Measurements from ENCODE around the gene WRAP53. TPM values are rescaled to one million over a fixed set of nuclear protein-coding genes. Genes with fewer than 3 reads are reported as not detected.

WRAP53 gene
- total and polyA plus RNA-seq, 2 donors (not counting 1 experiment from before 2014, with no cell fraction given): 13.1 to 18.2 TPM

GRCh38 chr17:7745748-7746470, 57.6 kb downstream of the WRAP53 start:
- H3K27ac Mint-ChIP-seq: no peak overlapping the region
- peaks cover 25% of the 10 kb centered on the region for H3K27me3 Mint-ChIP-seq
- Histone ChIP-seq H3K9me3 (ENCODE audit: control extremely low read depth in 1 of 3, control insufficient read depth in 2 of 3, insufficient read depth in 1 of 3, low read length in 2 of 3) (peaks cover 0 to 3% (median 0%) of the 10 kb centered on the region in 3 donors), H3K27me3 (replicated peaks in 1 of 4; ENCODE audit: control extremely low read depth in 1 of 4, control insufficient read depth in 3 of 4, insufficient read depth in 4 of 4, low read length in 3 of 4) (no peaks in the 10 kb centered on the region), H3K79me2 (ENCODE audit: control insufficient read depth, insufficient read depth, low read length) (no peaks in the 10 kb centered on the region), H3K9ac (ENCODE audit: low read length) (no peak overlapping the region), H2AFZ (ENCODE audit: insufficient read depth, low read depth, low read length, poor library complexity, severe bottlenecking) (no peak overlapping the region), H3K4me2 (replicated peaks; ENCODE audit: low read depth, low read length, poor library complexity, severe bottlenecking) (no peak overlapping the region), H3K4me1 (ENCODE audit: control insufficient read depth in 2 of 2, insufficient read depth in 2 of 2, low read length in 2 of 2) (no peaks in the 10 kb centered on the region), H3K36me3 (replicated peaks in 1 of 2; ENCODE audit: control extremely low read depth in 1 of 2, control insufficient read depth in 1 of 2, extremely low read depth in 1 of 2, insufficient read depth in 2 of 2, low read length in 1 of 2) (no peaks in the 10 kb centered on the region), H4K20me1 (ENCODE audit: control insufficient read depth, insufficient read depth, low read length, poor library complexity, severe bottlenecking) (no peaks in the 10 kb centered on the region), H3K4me3 (ENCODE audit: control extremely low read depth in 1 of 5, extremely low read depth in 1 of 5, insufficient read depth in 1 of 5, low read depth in 2 of 5, low read length in 4 of 5) (no peak overlapping the region), H3K27ac (ENCODE audit: low read length in 2 of 2) (no peak overlapping the region)
- CTCF ChIA-PET: no interaction called here
- no peak for DNase-seq
- peaks cover 3% of the 10 kb centered on the region for H3K9me3 Mint-ChIP-seq (ENCODE audit: insufficient read depth)
- TF ChIP-seq EZH2 (IDR thresholded peaks at IDR 0.05; ENCODE audit: borderline replicate concordance, insufficient read depth, low read depth, low read length, poor library complexity, severe bottlenecking) (no peak), CTCF (IDR thresholded peaks at IDR 0.05) (no peak)
- ATAC-seq (ENCODE audit: low read depth): no peak
- no peaks in the 10 kb centered on the region for H3K4me1 Mint-ChIP-seq
- whole genome bisulfite sequencing (ENCODE audit: insufficient coverage): 81% methylated on average over 4 of the region's 7 CpGs
- POLR2A ChIA-PET: no interaction called here
- H3K4me3 Mint-ChIP-seq: no peak overlapping the region
- intact Hi-C loops (cut with micrococcal nuclease): loop anchor here (10.0 kb wide), 1 partner anchor 139 kb away; the partner anchor contains the start of gene CHD3

GRCh38 chr17:7747635-7748071, 59.4 kb downstream of the WRAP53 start:
- Histone ChIP-seq H3K4me1 (ENCODE audit: control insufficient read depth in 2 of 2, insufficient read depth in 2 of 2, low read length in 2 of 2) (no peaks in the 10 kb centered on the region), H3K79me2 (ENCODE audit: control insufficient read depth, insufficient read depth, low read length) (no peaks in the 10 kb centered on the region), H3K4me3 (ENCODE audit: control extremely low read depth in 1 of 5, extremely low read depth in 1 of 5, insufficient read depth in 1 of 5, low read depth in 2 of 5, low read length in 4 of 5) (no peak overlapping the region), H4K20me1 (ENCODE audit: control insufficient read depth, insufficient read depth, low read length, poor library complexity, severe bottlenecking) (no peaks in the 10 kb centered on the region), H3K27me3 (replicated peaks in 1 of 4; ENCODE audit: control extremely low read depth in 1 of 4, control insufficient read depth in 3 of 4, insufficient read depth in 4 of 4, low read length in 3 of 4) (no peaks in the 10 kb centered on the region), H3K36me3 (replicated peaks in 1 of 2; ENCODE audit: control extremely low read depth in 1 of 2, control insufficient read depth in 1 of 2, extremely low read depth in 1 of 2, insufficient read depth in 2 of 2, low read length in 1 of 2) (no peaks in the 10 kb centered on the region), H3K27ac (ENCODE audit: low read length in 2 of 2) (no peak overlapping the region), H3K9me3 (ENCODE audit: control extremely low read depth in 1 of 3, control insufficient read depth in 2 of 3, insufficient read depth in 1 of 3, low read length in 2 of 3) (peaks cover 0 to 3% (median 0%) of the 10 kb centered on the region in 3 donors), H3K4me2 (replicated peaks; ENCODE audit: low read depth, low read length, poor library complexity, severe bottlenecking) (no peak overlapping the region), H3K9ac (ENCODE audit: low read length) (no peak overlapping the region), H2AFZ (ENCODE audit: insufficient read depth, low read depth, low read length, poor library complexity, severe bottlenecking) (no peak overlapping the region)
- no peak overlapping the region for H3K27ac Mint-ChIP-seq
- peaks cover 21% of the 10 kb centered on the region for H3K27me3 Mint-ChIP-seq
- H3K9me3 Mint-ChIP-seq (ENCODE audit: insufficient read depth): peaks cover 3% of the 10 kb centered on the region
- no peak for TF ChIP-seq CTCF (IDR thresholded peaks at IDR 0.05)
- no peak for TF ChIP-seq EZH2 (IDR thresholded peaks at IDR 0.05; ENCODE audit: borderline replicate concordance, insufficient read depth, low read depth, low read length, poor library complexity, severe bottlenecking)
- no peak overlapping the region for H3K4me3 Mint-ChIP-seq
- no peaks in the 10 kb centered on the region for H3K4me1 Mint-ChIP-seq
- WGBS (ENCODE audit: insufficient coverage): 94% methylated on average over 3 of the region's 4 CpGs
- intact Hi-C loops (cut with micrococcal nuclease): loop anchor here (10.0 kb wide), 1 partner anchor 137 kb away; the partner anchor contains the start of gene CHD3
- ATAC-seq (ENCODE audit: low read depth): no peak
- CTCF ChIA-PET: interaction anchor here (1.6 kb wide), 1 partner anchor 309 kb away, joined by 3 read pairs; no protein-coding TSS in a partner anchor
- POLR2A ChIA-PET: no interaction called here
- DNase-seq: no peak
